ENCODE results near the gene SLC22A16.

The SLC22A16 gene

GRCh38 chr6:110448846-110449540 is 27.4 kb downstream of the SLC22A16 start:
- no peaks in the 10 kb centered on the region for H3K4me1 ChIP-seq (ENCODE audit: insufficient read depth, low read length, severe bottlenecking)
- H3F3A ChIP-seq (ENCODE audit: insufficient read depth, low read length): no peaks in the 10 kb centered on the region
- no peaks in the 10 kb centered on the region for H4K20me1 ChIP-seq (ENCODE audit: insufficient read depth, low read length)
- no peaks in the 10 kb centered on the region for H3K79me2 ChIP-seq (ENCODE audit: insufficient read depth, low read length)
- no peak overlapping the region for H3K27ac ChIP-seq (ENCODE audit: low read depth, low read length, poor library complexity, severe bottlenecking)
- no peak overlapping the region for H2AFZ ChIP-seq (ENCODE audit: low read length)
- no peak overlapping the region for H3K9ac ChIP-seq (ENCODE audit: low read length)
- no peak overlapping the region for H3K4me2 ChIP-seq (ENCODE audit: low read length)
- no peaks in the 10 kb centered on the region for H3K27me3 ChIP-seq (ENCODE audit: insufficient read depth, low read length)
- no peak for TF ChIP-seq EZH2 (IDR thresholded peaks at IDR 0.05; ENCODE audit: borderline replicate concordance, low read length)
- no peak for TF ChIP-seq CTCF (IDR thresholded peaks at IDR 0.05; ENCODE audit: low read length)
- H3K9me3 ChIP-seq (ENCODE audit: low read length): no peaks in the 10 kb centered on the region
- no peaks in the 10 kb centered on the region for H3K36me3 ChIP-seq (ENCODE audit: insufficient read depth, low read length)
- H3K4me3 ChIP-seq (ENCODE audit: low read depth, low read length, poor library complexity, severe bottlenecking): no peak overlapping the region
- no peaks in the 10 kb centered on the region for H3K9me2 ChIP-seq (ENCODE audit: low read depth, low read length)

GRCh38 chr6:110447761-110448160 is 28.7 kb downstream of the SLC22A16 start:
- H3K4me1 ChIP-seq (ENCODE audit: insufficient read depth, low read length, severe bottlenecking): no peaks in the 10 kb centered on the region
- H3K79me2 ChIP-seq (ENCODE audit: insufficient read depth, low read length): no peaks in the 10 kb centered on the region
- H3F3A ChIP-seq (ENCODE audit: insufficient read depth, low read length): no peaks in the 10 kb centered on the region
- no peaks in the 10 kb centered on the region for H4K20me1 ChIP-seq (ENCODE audit: insufficient read depth, low read length)
- H2AFZ ChIP-seq (ENCODE audit: low read length): no peak overlapping the region
- TF ChIP-seq EZH2 (IDR thresholded peaks at IDR 0.05; ENCODE audit: borderline replicate concordance, low read length) (no peak), CTCF (IDR thresholded peaks at IDR 0.05; ENCODE audit: low read length) (no peak)
- no peak overlapping the region for H3K4me3 ChIP-seq (ENCODE audit: low read depth, low read length, poor library complexity, severe bottlenecking)
- H3K9me2 ChIP-seq (ENCODE audit: low read depth, low read length): no peaks in the 10 kb centered on the region
- no peak overlapping the region for H3K27ac ChIP-seq (ENCODE audit: low read depth, low read length, poor library complexity, severe bottlenecking)
- H3K27me3 ChIP-seq (ENCODE audit: insufficient read depth, low read length): no peaks in the 10 kb centered on the region
- H3K4me2 ChIP-seq (ENCODE audit: low read length): no peak overlapping the region
- no peaks in the 10 kb centered on the region for H3K9me3 ChIP-seq (ENCODE audit: low read length)
- H3K9ac ChIP-seq (ENCODE audit: low read length): no peak overlapping the region
- H3K36me3 ChIP-seq (ENCODE audit: insufficient read depth, low read length): no peaks in the 10 kb centered on the region

GRCh38 chr6:110446405-110446804 is 30.0 kb downstream of the SLC22A16 start:
- H3K4me1 ChIP-seq (ENCODE audit: insufficient read depth, low read length, severe bottlenecking): no peaks in the 10 kb centered on the region
- no peak overlapping the region for H3K4me2 ChIP-seq (ENCODE audit: low read length)
- H4K20me1 ChIP-seq (ENCODE audit: insufficient read depth, low read length): no peaks in the 10 kb centered on the region
- H3K9ac ChIP-seq (ENCODE audit: low read length): no peak overlapping the region
- no peak overlapping the region for H3K27ac ChIP-seq (ENCODE audit: low read depth, low read length, poor library complexity, severe bottlenecking)
- no peaks in the 10 kb centered on the region for H3K9me3 ChIP-seq (ENCODE audit: low read length)
- no peaks in the 10 kb centered on the region for H3F3A ChIP-seq (ENCODE audit: insufficient read depth, low read length)
- H3K36me3 ChIP-seq (ENCODE audit: insufficient read depth, low read length): no peaks in the 10 kb centered on the region
- H2AFZ ChIP-seq (ENCODE audit: low read length): no peak overlapping the region
- no peaks in the 10 kb centered on the region for H3K79me2 ChIP-seq (ENCODE audit: insufficient read depth, low read length)
- no peak overlapping the region for H3K4me3 ChIP-seq (ENCODE audit: low read depth, low read length, poor library complexity, severe bottlenecking)
- no peaks in the 10 kb centered on the region for H3K27me3 ChIP-seq (ENCODE audit: insufficient read depth, low read length)
- TF ChIP-seq CTCF (IDR thresholded peaks at IDR 0.05; ENCODE audit: low read length) (no peak), EZH2 (IDR thresholded peaks at IDR 0.05; ENCODE audit: borderline replicate concordance, low read length) (no peak)
- H3K9me2 ChIP-seq (ENCODE audit: low read depth, low read length): no peaks in the 10 kb centered on the region
